H9 (cell line): ENCODE results near the gene TMEM242. TPM values are rescaled to one million over a fixed set of nuclear protein-coding genes. Genes with fewer than 3 reads are reported as not detected.

ENCODE experiments used
- DNase-seq: peaks from one replicate; pipeline ENCODE4 v3.0.0-alpha.2; 2017
- H2AFZ ChIP-seq: one replicate; pipeline ENCODE4 v1.6.1; 2013; ENCODE audit warnings: mild to moderate bottlenecking, low read length, control low read depth, moderate library complexity
- H2AK5ac ChIP-seq: 2 replicates; pipeline ENCODE4 v1.6.1; 2013; ENCODE audit warnings: low read length, control low read depth, mixed read lengths; ENCODE audit not compliant: insufficient read length
- H2BK120ac ChIP-seq: one replicate; pipeline ENCODE4 v1.6.1; 2013; ENCODE audit warnings: low read depth, mild to moderate bottlenecking, low read length, control low read depth, inconsistent platforms; ENCODE audit not compliant: poor library complexity, severe bottlenecking
- H2BK12ac ChIP-seq: 2 replicates; pipeline ENCODE4 v1.6.1; 2013; ENCODE audit warnings: low read length, control low read depth, mixed read lengths, low read depth; ENCODE audit not compliant: insufficient read length
- H2BK15ac ChIP-seq: 2 replicates; pipeline ENCODE4 v1.6.1; 2013; ENCODE audit warnings: low read depth, low read length, control low read depth
- H2BK20ac ChIP-seq: one replicate; pipeline ENCODE4 v1.6.1; 2013; ENCODE audit warnings: low read depth, mild to moderate bottlenecking, low read length, control low read depth, inconsistent platforms; ENCODE audit not compliant: poor library complexity, severe bottlenecking
- H2BK5ac ChIP-seq: 2 replicates; pipeline ENCODE4 v1.6.1; 2013; ENCODE audit warnings: low read length, control low read depth, mixed read lengths; ENCODE audit not compliant: insufficient read length
- H3K14ac ChIP-seq: 2 replicates; pipeline ENCODE4 v1.6.1; 2013; ENCODE audit warnings: low read length, control low read depth; ENCODE audit not compliant: insufficient read depth
- H3K18ac ChIP-seq: 2 replicates; pipeline ENCODE4 v1.6.1; 2013; ENCODE audit warnings: low read depth, mild to moderate bottlenecking, mixed read lengths, low read length, control low read depth; ENCODE audit not compliant: insufficient read length
- H3K23ac ChIP-seq: 2 replicates; pipeline ENCODE4 v1.6.1; 2013; ENCODE audit warnings: low read length, control low read depth, mixed read lengths, low read depth; ENCODE audit not compliant: insufficient read length
- H3K23me2 ChIP-seq: 2 replicates; pipeline ENCODE4 v1.6.1; 2013; ENCODE audit warnings: low read depth, mild to moderate bottlenecking, mixed read lengths, low read length, control low read depth; ENCODE audit not compliant: insufficient read length, poor library complexity, severe bottlenecking
- H3K27ac ChIP-seq: 2 replicates; pipeline ENCODE4 v1.5.1; 2013; ENCODE audit warnings: low read length, control low read depth, mixed read lengths, low read depth; ENCODE audit not compliant: insufficient read length
- H3K27me3 ChIP-seq: 2 replicates; pipeline ENCODE4 v1.6.1; 2013; ENCODE audit warnings: low read length, control low read depth, inconsistent platforms; ENCODE audit not compliant: insufficient read depth
- H3K4ac ChIP-seq: 2 replicates; pipeline ENCODE4 v1.6.1; 2013; ENCODE audit warnings: low read depth, mild to moderate bottlenecking, control low read depth, inconsistent platforms, low read length, moderate library complexity
- H3K4me1 ChIP-seq: 2 replicates; pipeline ENCODE4 v1.6.1; 2013; ENCODE audit warnings: low read length, control low read depth, inconsistent platforms; ENCODE audit not compliant: insufficient read depth
- H3K4me2 ChIP-seq: 2 replicates; pipeline ENCODE4 v1.6.1; 2013; ENCODE audit warnings: low read length, control low read depth, mixed read lengths; ENCODE audit not compliant: insufficient read length, insufficient read depth
- H3K56ac ChIP-seq: 2 replicates; pipeline ENCODE4 v1.6.1; 2013; ENCODE audit warnings: low read depth, mild to moderate bottlenecking, mixed read lengths, low read length, control low read depth; ENCODE audit not compliant: insufficient read length
- H3K79me1 ChIP-seq: 2 replicates; pipeline ENCODE4 v1.6.1; 2013; ENCODE audit warnings: low read depth, mild to moderate bottlenecking, moderate library complexity, low read length, control low read depth, inconsistent platforms; ENCODE audit not compliant: insufficient read depth, poor library complexity, severe bottlenecking
- H3K79me2 ChIP-seq: 2 replicates; pipeline ENCODE4 v1.6.1; 2013; ENCODE audit warnings: low read length, control low read depth, inconsistent platforms; ENCODE audit not compliant: insufficient read depth
- H3K9ac ChIP-seq: 2 replicates; pipeline ENCODE4 v1.6.1; 2013; ENCODE audit warnings: low read length, control low read depth, mixed read lengths; ENCODE audit not compliant: insufficient read length; ENCODE audit errors: extremely low read depth
- H3K9me3 ChIP-seq: one replicate; pipeline ENCODE4 v1.6.1; 2013; ENCODE audit warnings: low read depth, low read length, inconsistent platforms; ENCODE audit not compliant: control insufficient read depth
- H3T11ph ChIP-seq: one replicate; pipeline ENCODE4 v1.6.1; 2013; ENCODE audit warnings: mild to moderate bottlenecking, low read length, control low read depth, inconsistent platforms
- H4K20me1 ChIP-seq: one replicate; pipeline ENCODE4 v1.6.1; 2013; ENCODE audit not compliant: control insufficient read depth, insufficient read length, insufficient read depth
- H4K5ac ChIP-seq: 2 replicates; pipeline ENCODE4 v1.6.1; 2013; ENCODE audit warnings: low read depth, mild to moderate bottlenecking, mixed read lengths, low read length, control low read depth; ENCODE audit not compliant: insufficient read length
- H4K8ac ChIP-seq: replicated peaks from 2 replicates; pipeline ENCODE4 v1.6.1; 2013; ENCODE audit warnings: low read length, control low read depth, mixed read lengths, low read depth; ENCODE audit not compliant: insufficient read length
- H4K91ac ChIP-seq: 2 replicates; pipeline ENCODE4 v1.6.1; 2013; ENCODE audit warnings: low read depth, mild to moderate bottlenecking, moderate library complexity, mixed read lengths, low read length, control low read depth; ENCODE audit not compliant: insufficient read length
- H3K27ac Mint-ChIP-seq, 3 experiments: 2 replicates in 2 of 3; 3 replicates in 1 of 3; pipeline ENCODE4 v1.8.0; 2020 to 2021; ENCODE audit warnings: mixed read lengths in 3 of 3, mild to moderate bottlenecking in 1 of 3, moderate library complexity in 1 of 3
- H3K27me3 Mint-ChIP-seq: 2 replicates; pipeline ENCODE4 v1.8.0; 2021; ENCODE audit warnings: low read depth, mild to moderate bottlenecking, moderate library complexity, mixed read lengths
- H3K36me3 Mint-ChIP-seq, 3 experiments: 2 replicates in 2 of 3; 3 replicates in 1 of 3; pipeline ENCODE4 v1.8.0; 2020 to 2021; ENCODE audit warnings: low read depth in 3 of 3, mixed read lengths in 3 of 3; ENCODE audit not compliant: insufficient read depth in 1 of 3
- H3K4me1 Mint-ChIP-seq, 2 experiments: 2 replicates each; pipeline ENCODE4 v1.8.0; 2020; ENCODE audit warnings: mixed read lengths in 2 of 2
- H3K4me3 Mint-ChIP-seq, 2 experiments: 2 replicates in 1 of 2; 3 replicates in 1 of 2; pipeline ENCODE4 v1.8.0; 2020 to 2021; ENCODE audit warnings: mild to moderate bottlenecking in 2 of 2, mixed read lengths in 2 of 2, moderate library complexity in 1 of 2
- H3K9me3 Mint-ChIP-seq, 2 experiments: 2 replicates in 1 of 2; 3 replicates in 1 of 2; pipeline ENCODE4 v1.8.0; 2020; ENCODE audit warnings: mild to moderate bottlenecking in 2 of 2, mixed read lengths in 2 of 2, moderate library complexity in 1 of 2
- WGBS: extraction: QIAGEN DNeasy Blood & Tissue Kit; methylation state at CpG from one replicate; pipeline ENCODE4 v1.1.7; 2013; ENCODE audit warnings: missing lambda C conversion rate, low lambda C conversion rate, mixed read lengths; ENCODE audit not compliant: insufficient read length; ENCODE audit errors: extremely low coverage; 5-methylcytosine and 5-hydroxymethylcytosine counted together
- total RNA-seq: library from RNA; stranded (reverse); gene quantifications from 2 replicates; pipeline ENCODE4 v1.2.1, GENCODE V29; 2021
- TF ChIP-seq, protein P1 (sequence below): fragments of 200-600 bp; sonication (generic); conservative IDR thresholded peaks from 3 replicates; pipeline ENCODE4 v1.8.0; 2021; ENCODE audit warnings: antibody characterized with exemption, mild to moderate bottlenecking

Gene TMEM242
- total RNA-seq, 1 experiment from 2014 or later = 10.5 TPM

DNA sequence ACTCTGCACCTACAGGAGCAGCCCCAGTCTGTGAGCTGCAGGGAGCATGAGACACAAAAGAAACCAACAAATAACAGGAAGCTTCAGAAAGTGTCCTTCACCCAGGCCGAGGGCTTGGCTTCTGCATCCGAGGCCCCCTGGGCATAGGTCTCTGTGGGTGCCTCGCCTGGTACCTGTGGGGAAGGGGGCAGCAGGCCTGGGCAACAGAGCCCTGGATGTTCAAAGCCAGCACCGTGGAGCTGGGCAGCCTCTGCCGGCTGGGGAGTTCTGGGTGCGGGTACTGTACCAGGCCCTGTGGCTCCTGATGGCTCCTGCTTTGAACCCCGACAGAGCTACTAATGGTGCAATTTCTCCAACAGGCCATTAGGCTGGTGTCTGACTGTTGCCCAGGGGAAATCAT lies 55.7 kb downstream of the TMEM242 start:
- Mint-ChIP-seq H3K27me3 (no peaks in the 10 kb centered on the region; the same call in 1 of the 2 replicates), H3K4me1 (peaks cover 3 to 5% of the 10 kb centered on the region in 2 experiments; a peak in 3 of 4 replicates), H3K27ac (no peak overlapping the region), H3K9me3 (peaks cover 7 to 8% of the 10 kb centered on the region in 2 experiments), H3K4me3 (no peak overlapping the region), H3K36me3 (peaks cover 2 to 9% (median 7%) of the 10 kb centered on the region in 3 experiments; a peak in 6 of 7 replicates)
- no peak overlapping the region for H3K4ac ChIP-seq
- no peak overlapping the region for H2BK15ac ChIP-seq
- H3T11ph ChIP-seq = no peak overlapping the region
- no peak overlapping the region for H2BK12ac ChIP-seq
- H3K27me3 ChIP-seq = no peaks in the 10 kb centered on the region
- H3K4me1 ChIP-seq = no peaks in the 10 kb centered on the region
- H3K27ac ChIP-seq = no peak overlapping the region
- H3K14ac ChIP-seq = no peak overlapping the region; the same call in 1 of the 2 replicates
- H4K8ac ChIP-seq = no peak overlapping the region
- H3K4me2 ChIP-seq = no peak overlapping the region
- H2BK20ac ChIP-seq = no peak overlapping the region
- H3K56ac ChIP-seq = no peak overlapping the region
- H2AFZ ChIP-seq = no peak overlapping the region
- no peak overlapping the region for H3K9ac ChIP-seq
- H3K9me3 ChIP-seq = no peaks in the 10 kb centered on the region
- no peak overlapping the region for H2AK5ac ChIP-seq
- no peaks in the 10 kb centered on the region for H3K23me2 ChIP-seq
- H3K79me1 ChIP-seq = no peaks in the 10 kb centered on the region
- no peak overlapping the region for H4K91ac ChIP-seq
- no peak overlapping the region for H2BK120ac ChIP-seq
- TF ChIP-seq, protein P1, sequence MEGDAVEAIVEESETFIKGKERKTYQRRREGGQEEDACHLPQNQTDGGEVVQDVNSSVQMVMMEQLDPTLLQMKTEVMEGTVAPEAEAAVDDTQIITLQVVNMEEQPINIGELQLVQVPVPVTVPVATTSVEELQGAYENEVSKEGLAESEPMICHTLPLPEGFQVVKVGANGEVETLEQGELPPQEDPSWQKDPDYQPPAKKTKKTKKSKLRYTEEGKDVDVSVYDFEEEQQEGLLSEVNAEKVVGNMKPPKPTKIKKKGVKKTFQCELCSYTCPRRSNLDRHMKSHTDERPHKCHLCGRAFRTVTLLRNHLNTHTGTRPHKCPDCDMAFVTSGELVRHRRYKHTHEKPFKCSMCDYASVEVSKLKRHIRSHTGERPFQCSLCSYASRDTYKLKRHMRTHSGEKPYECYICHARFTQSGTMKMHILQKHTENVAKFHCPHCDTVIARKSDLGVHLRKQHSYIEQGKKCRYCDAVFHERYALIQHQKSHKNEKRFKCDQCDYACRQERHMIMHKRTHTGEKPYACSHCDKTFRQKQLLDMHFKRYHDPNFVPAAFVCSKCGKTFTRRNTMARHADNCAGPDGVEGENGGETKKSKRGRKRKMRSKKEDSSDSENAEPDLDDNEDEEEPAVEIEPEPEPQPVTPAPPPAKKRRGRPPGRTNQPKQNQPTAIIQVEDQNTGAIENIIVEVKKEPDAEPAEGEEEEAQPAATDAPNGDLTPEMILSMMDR = no peak
- WGBS = no CpG with 5 or more reads among the region's 7 CpGs
- DNase-seq = peak; percentile 25
- no peak overlapping the region for H3K18ac ChIP-seq
- H3K79me2 ChIP-seq = no peaks in the 10 kb centered on the region
- H3K23ac ChIP-seq = no peak overlapping the region
- no peak overlapping the region for H2BK5ac ChIP-seq
- peaks cover 2% of the 10 kb centered on the region for H4K20me1 ChIP-seq
- H4K5ac ChIP-seq = no peak overlapping the region
